ENCODE measurements around the gene NUAK1.

GRCh38 chr12:106084014-106084671 lies 54.6 kb downstream of the NUAK1 start:
- TF ChIP-seq, protein P1, sequence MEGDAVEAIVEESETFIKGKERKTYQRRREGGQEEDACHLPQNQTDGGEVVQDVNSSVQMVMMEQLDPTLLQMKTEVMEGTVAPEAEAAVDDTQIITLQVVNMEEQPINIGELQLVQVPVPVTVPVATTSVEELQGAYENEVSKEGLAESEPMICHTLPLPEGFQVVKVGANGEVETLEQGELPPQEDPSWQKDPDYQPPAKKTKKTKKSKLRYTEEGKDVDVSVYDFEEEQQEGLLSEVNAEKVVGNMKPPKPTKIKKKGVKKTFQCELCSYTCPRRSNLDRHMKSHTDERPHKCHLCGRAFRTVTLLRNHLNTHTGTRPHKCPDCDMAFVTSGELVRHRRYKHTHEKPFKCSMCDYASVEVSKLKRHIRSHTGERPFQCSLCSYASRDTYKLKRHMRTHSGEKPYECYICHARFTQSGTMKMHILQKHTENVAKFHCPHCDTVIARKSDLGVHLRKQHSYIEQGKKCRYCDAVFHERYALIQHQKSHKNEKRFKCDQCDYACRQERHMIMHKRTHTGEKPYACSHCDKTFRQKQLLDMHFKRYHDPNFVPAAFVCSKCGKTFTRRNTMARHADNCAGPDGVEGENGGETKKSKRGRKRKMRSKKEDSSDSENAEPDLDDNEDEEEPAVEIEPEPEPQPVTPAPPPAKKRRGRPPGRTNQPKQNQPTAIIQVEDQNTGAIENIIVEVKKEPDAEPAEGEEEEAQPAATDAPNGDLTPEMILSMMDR (IDR thresholded peaks at IDR 0.05): no peak
- TF ChIP-seq POLR2A (IDR thresholded peaks at IDR 0.05): no peak
